Measurements from ENCODE around the gene UBE2E1.

DNA sequence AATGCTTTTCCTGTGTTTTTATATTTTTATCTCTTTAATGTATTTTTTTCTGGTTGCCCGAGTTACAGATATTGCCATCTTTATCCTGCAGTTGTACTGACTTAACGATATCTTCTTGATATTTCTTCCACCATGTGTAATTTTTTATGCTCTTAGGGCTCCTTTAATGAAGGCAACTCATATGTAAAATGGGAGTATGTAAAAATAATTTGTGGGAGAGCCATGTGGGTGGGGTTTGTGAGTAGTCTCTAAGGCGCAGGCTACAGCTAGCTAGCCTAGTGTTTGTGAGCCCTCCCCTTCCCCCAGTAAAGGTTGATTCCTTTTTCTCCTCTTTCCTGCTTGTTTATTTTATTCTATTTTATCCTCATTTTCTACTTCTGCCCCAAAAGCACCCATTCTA is 38.1 kb downstream of the UBE2E1 start:
- TF ChIP-seq, protein P1, sequence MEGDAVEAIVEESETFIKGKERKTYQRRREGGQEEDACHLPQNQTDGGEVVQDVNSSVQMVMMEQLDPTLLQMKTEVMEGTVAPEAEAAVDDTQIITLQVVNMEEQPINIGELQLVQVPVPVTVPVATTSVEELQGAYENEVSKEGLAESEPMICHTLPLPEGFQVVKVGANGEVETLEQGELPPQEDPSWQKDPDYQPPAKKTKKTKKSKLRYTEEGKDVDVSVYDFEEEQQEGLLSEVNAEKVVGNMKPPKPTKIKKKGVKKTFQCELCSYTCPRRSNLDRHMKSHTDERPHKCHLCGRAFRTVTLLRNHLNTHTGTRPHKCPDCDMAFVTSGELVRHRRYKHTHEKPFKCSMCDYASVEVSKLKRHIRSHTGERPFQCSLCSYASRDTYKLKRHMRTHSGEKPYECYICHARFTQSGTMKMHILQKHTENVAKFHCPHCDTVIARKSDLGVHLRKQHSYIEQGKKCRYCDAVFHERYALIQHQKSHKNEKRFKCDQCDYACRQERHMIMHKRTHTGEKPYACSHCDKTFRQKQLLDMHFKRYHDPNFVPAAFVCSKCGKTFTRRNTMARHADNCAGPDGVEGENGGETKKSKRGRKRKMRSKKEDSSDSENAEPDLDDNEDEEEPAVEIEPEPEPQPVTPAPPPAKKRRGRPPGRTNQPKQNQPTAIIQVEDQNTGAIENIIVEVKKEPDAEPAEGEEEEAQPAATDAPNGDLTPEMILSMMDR (IDR thresholded peaks at IDR 0.05) = no peak
- no peak for TF ChIP-seq POLR2A (IDR thresholded peaks at IDR 0.05)
